WTC11 (cell line): ENCODE measurements around the gene GABRB3. TPM values are rescaled to one million over a fixed set of nuclear protein-coding genes. Genes with fewer than 3 reads are reported as not detected.

Experiments
- ATAC-seq: fragments of 200-7000 bp; cut with Tn5 transposase; 2 replicates; pipeline ENCODE4 v1.10.0; 2021; ENCODE audit warnings: mild to moderate bottlenecking, moderate library complexity
- CTCF ChIA-PET: fragments of 300-600 bp; sonication (Branson Sonifier 250); formaldehyde crosslinking; loops from one replicate; lab custom pipeline; 2021; ENCODE audit warnings: antibody characterized with exemption; lab: Charles Lee
- POLR2A ChIA-PET: fragments of 350-600 bp; sonication (Branson Sonifier 250); formaldehyde crosslinking; loops from one replicate; lab custom pipeline; 2021; ENCODE audit warnings: antibody characterized with exemption; lab: Charles Lee
- DNase-seq: peaks from one replicate; pipeline ENCODE4 v3.0.0; 2021; ENCODE audit warnings: low spot score
- H3K27ac Mint-ChIP-seq: 2 replicates; pipeline ENCODE4 v1.8.0; 2021; ENCODE audit warnings: mixed read lengths
- H3K27me3 Mint-ChIP-seq: 2 replicates; pipeline ENCODE4 v1.8.0; 2021; ENCODE audit warnings: low read depth, mild to moderate bottlenecking, moderate library complexity, mixed read lengths
- H3K36me3 Mint-ChIP-seq: 2 replicates; pipeline ENCODE4 v1.8.0; 2021; ENCODE audit warnings: mixed read lengths
- H3K4me1 Mint-ChIP-seq: 2 replicates; pipeline ENCODE4 v1.8.0; 2022; ENCODE audit warnings: mixed read lengths
- H3K4me3 Mint-ChIP-seq: 2 replicates; pipeline ENCODE4 v1.8.0; 2021; ENCODE audit warnings: mild to moderate bottlenecking, moderate library complexity, mixed read lengths
- H3K9me3 Mint-ChIP-seq: 2 replicates; pipeline ENCODE4 v1.8.0; 2021; ENCODE audit warnings: mixed read lengths
- AFF4 ChIP-seq: sonication (generic); formaldehyde crosslinking; IDR thresholded peaks from 2 replicates; pipeline ENCODE4 v1.8.1; 2023; ENCODE audit warnings: mild to moderate bottlenecking, missing genetic modification reagents, borderline replicate concordance
- ATF6 ChIP-seq: sonication (generic); formaldehyde crosslinking; IDR thresholded peaks from 2 replicates; pipeline ENCODE4 v1.8.1; 2023; ENCODE audit warnings: mild to moderate bottlenecking, missing genetic modification reagents
- CREB1 ChIP-seq: sonication (generic); formaldehyde crosslinking; IDR thresholded peaks from 2 replicates; pipeline ENCODE4 v1.8.0; 2023; ENCODE audit warnings: mild to moderate bottlenecking, missing genetic modification reagents
- E2F1 ChIP-seq: sonication (generic); formaldehyde crosslinking; IDR thresholded peaks from 2 replicates; pipeline ENCODE4 v1.8.0; 2022; ENCODE audit warnings: mild to moderate bottlenecking, missing genetic modification reagents
- EMX1 ChIP-seq: fragments of 250-450 bp; sonication (Bioruptor Pico); IDR thresholded peaks from 2 replicates; pipeline ENCODE4 v1.8.0; 2021; ENCODE audit warnings: mild to moderate bottlenecking
- ETV6 ChIP-seq: sonication (generic); formaldehyde crosslinking; IDR thresholded peaks from 2 replicates; pipeline ENCODE4 v1.8.1; 2022; ENCODE audit warnings: mild to moderate bottlenecking, missing genetic modification reagents
- FOXJ3 ChIP-seq: sonication (generic); formaldehyde crosslinking; IDR thresholded peaks from 2 replicates; pipeline ENCODE4 v1.9.0; 2021; ENCODE audit warnings: missing genetic modification reagents, mild to moderate bottlenecking, borderline replicate concordance
- FOXP1 ChIP-seq: sonication (generic); formaldehyde crosslinking; IDR thresholded peaks from 2 replicates; pipeline ENCODE4 v1.8.0; 2022; ENCODE audit warnings: missing genetic modification reagents, mild to moderate bottlenecking, moderate library complexity, borderline replicate concordance
- KAT7 ChIP-seq: sonication (generic); formaldehyde crosslinking; IDR thresholded peaks from 2 replicates; pipeline ENCODE4 v1.8.1; 2023; ENCODE audit warnings: missing genetic modification reagents, mild to moderate bottlenecking, borderline replicate concordance
- MXD4 ChIP-seq: fragments of 250-450 bp; sonication (Bioruptor Pico); IDR thresholded peaks from 2 replicates; pipeline ENCODE4 v1.8.0; 2021; ENCODE audit warnings: mild to moderate bottlenecking, moderate library complexity, borderline replicate concordance
- MYBL2 ChIP-seq: sonication (generic); formaldehyde crosslinking; IDR thresholded peaks from 2 replicates; pipeline ENCODE4 v1.8.1; 2023; ENCODE audit warnings: mild to moderate bottlenecking, moderate library complexity, missing genetic modification reagents
- NFATC4 ChIP-seq: fragments of 250-450 bp; sonication (Bioruptor Pico); IDR thresholded peaks from 2 replicates; pipeline ENCODE4 v1.9.0; 2021; ENCODE audit warnings: mild to moderate bottlenecking
- NFE2L1 ChIP-seq: sonication (generic); formaldehyde crosslinking; IDR thresholded peaks from 2 replicates; pipeline ENCODE4 v1.8.1; 2023; ENCODE audit warnings: missing genetic modification reagents
- NR1H2 ChIP-seq: sonication (generic); formaldehyde crosslinking; IDR thresholded peaks from 2 replicates; pipeline ENCODE4 v1.9.0; 2021; ENCODE audit warnings: mild to moderate bottlenecking, moderate library complexity, missing genetic modification reagents
- PRRX2 ChIP-seq: fragments of 250-450 bp; sonication (Bioruptor Pico); IDR thresholded peaks from 2 replicates; pipeline ENCODE4 v1.8.0; 2021; ENCODE audit warnings: mild to moderate bottlenecking
- SMAD3 ChIP-seq: sonication (generic); formaldehyde crosslinking; IDR thresholded peaks from 2 replicates; pipeline ENCODE4 v1.8.0; 2022; ENCODE audit warnings: missing genetic modification reagents, mild to moderate bottlenecking, borderline replicate concordance
- SMAD4 ChIP-seq: sonication (generic); formaldehyde crosslinking; IDR thresholded peaks from 2 replicates; pipeline ENCODE4 v1.8.0; 2022; ENCODE audit warnings: mild to moderate bottlenecking, missing genetic modification reagents
- SP1 ChIP-seq: sonication (generic); formaldehyde crosslinking; conservative IDR thresholded peaks from 2 replicates; pipeline ENCODE4 v1.8.1; 2022; ENCODE audit warnings: missing genetic modification reagents
- STAT6 ChIP-seq: sonication (generic); formaldehyde crosslinking; conservative IDR thresholded peaks from 2 replicates; pipeline ENCODE4 v1.8.1; 2023; ENCODE audit warnings: mild to moderate bottlenecking, low read depth, missing genetic modification reagents, moderate library complexity
- TCF7 ChIP-seq: sonication (generic); formaldehyde crosslinking; IDR thresholded peaks from 2 replicates; pipeline ENCODE4 v1.8.0; 2022; ENCODE audit warnings: mild to moderate bottlenecking, low read depth, missing genetic modification reagents, moderate library complexity
- ZNF263 ChIP-seq: sonication (generic); formaldehyde crosslinking; IDR thresholded peaks from 2 replicates; pipeline ENCODE4 v1.8.1; 2022; ENCODE audit warnings: low read depth, mild to moderate bottlenecking, moderate library complexity, missing genetic modification reagents
- ZNF317 ChIP-seq: sonication (generic); formaldehyde crosslinking; IDR thresholded peaks from 2 replicates; pipeline ENCODE4 v1.8.1; 2023; ENCODE audit warnings: low read depth, mild to moderate bottlenecking, moderate library complexity, missing genetic modification reagents, borderline replicate concordance
- ZNF396 ChIP-seq: fragments of 250-450 bp; sonication (Bioruptor Pico); IDR thresholded peaks from 2 replicates; pipeline ENCODE4 v1.8.0; 2021; ENCODE audit warnings: mild to moderate bottlenecking, moderate library complexity, borderline replicate concordance
- ZNF416 ChIP-seq: fragments of 250-450 bp; sonication (Bioruptor Pico); IDR thresholded peaks from 2 replicates; pipeline ENCODE4 v1.9.0; 2021; ENCODE audit warnings: mild to moderate bottlenecking, inconsistent platforms
- ZNF423 ChIP-seq: fragments of 250-450 bp; sonication (Bioruptor Pico); IDR thresholded peaks from 2 replicates; pipeline ENCODE4 v2.1.2; 2022; ENCODE audit warnings: mild to moderate bottlenecking, moderate library complexity
- total RNA-seq: library from RNA; stranded (reverse); gene quantifications from 3 replicates; pipeline ENCODE4 v1.2.3, GENCODE V29; 2021

Gene GABRB3
- total RNA-seq, 1 experiment from 2014 or later = 203 TPM

- TF ChIP-seq E2F1 (CRISPR knock-in tag) (no peak), SP1 (CRISPR knock-in tag) (no peak)
- TF ChIP-seq, all 79 proteins: peak for 0
These were observed 235.2 kb downstream of the GABRB3 start (continued) for GRCh38 chr15:26537663-26538062.

GRCh38 chr15:26531489-26531888 lies 241.4 kb downstream of the GABRB3 start:
- Mint-ChIP-seq H3K4me1 (0 out of 2 replicates have a peak, but pooled peaks cover 7% of the 10 kb centered on the region), H3K27ac (no peak overlapping the region), H3K4me3 (no peak overlapping the region), H3K27me3 (no peaks in the 10 kb centered on the region), H3K9me3 (peaks cover 38% of the 10 kb centered on the region), H3K36me3 (peaks cover 37% of the 10 kb centered on the region)
- no peak for TF ChIP-seq SP1 (CRISPR knock-in tag)
- no peak for TF ChIP-seq ZNF416 (CRISPR knock-in tag)
- no peak for TF ChIP-seq ATF6 (CRISPR knock-in tag)
- no peak for TF ChIP-seq KAT7 (CRISPR knock-in tag)
- no peak for TF ChIP-seq SMAD4 (CRISPR knock-in tag)
- TF ChIP-seq MXD4 (CRISPR knock-in tag) = no peak
- no peak for TF ChIP-seq FOXJ3 (CRISPR knock-in tag)
- TF ChIP-seq FOXP1 = no peak
- ChIA-PET POLR2A (no interaction called here), CTCF (no interaction called here)
- DNase-seq = no peak
- ATAC-seq = no peak

- H3K4me1 Mint-ChIP-seq = peaks cover 4% of the 10 kb centered on the region; the same call in 1 of the 2 replicates
- no peaks in the 10 kb centered on the region; the same call in 1 of the 2 replicates for H3K27me3 Mint-ChIP-seq
- H3K9me3 Mint-ChIP-seq = peaks cover 16% of the 10 kb centered on the region
- H3K4me3 Mint-ChIP-seq = no peak overlapping the region
- POLR2A ChIA-PET = no interaction called here
- no peak overlapping the region for H3K27ac Mint-ChIP-seq
- DNase-seq (no peak), ATAC-seq (no peak)
- TF ChIP-seq SMAD3 (CRISPR knock-in tag) (no peak), NFATC4 (CRISPR knock-in tag) (no peak), SP1 (CRISPR knock-in tag) (no peak), ZNF263 (CRISPR knock-in tag) (no peak), TCF7 (CRISPR knock-in tag) (no peak), ETV6 (CRISPR knock-in tag) (no peak), PRRX2 (no peak), NR1H2 (CRISPR knock-in tag) (no peak), NFE2L1 (CRISPR knock-in tag) (no peak), E2F1 (CRISPR knock-in tag) (no peak), AFF4 (CRISPR knock-in tag) (no peak), ZNF423 (no peak), CREB1 (CRISPR knock-in tag) (no peak), ZNF396 (CRISPR knock-in tag) (no peak), STAT6 (CRISPR knock-in tag) (no peak), MYBL2 (CRISPR knock-in tag) (no peak), EMX1 (CRISPR knock-in tag) (no peak), ZNF317 (CRISPR knock-in tag) (no peak)
- H3K36me3 Mint-ChIP-seq = peaks cover 15% of the 10 kb centered on the region
- CTCF ChIA-PET = no interaction called here
These were observed 247.8 kb downstream of the GABRB3 start for GRCh38 chr15:26525096-26525495.
